MM.1S (cell line): Measurements from ENCODE around the gene TOR3A.

Source experiments
- DNase-seq: peaks from one replicate; pipeline ENCODE4 v3.0.0-alpha.2; 2015
- H2AFZ ChIP-seq: fragments of 300-600 bp; sonication (generic); 2 replicates; pipeline ENCODE4 v1.6.0; 2016; ENCODE audit warnings: antibody characterized with exemption, low read length
- H3F3A ChIP-seq: fragments of 300-600 bp; sonication (generic); 2 replicates; pipeline ENCODE4 v1.6.1; 2016; ENCODE audit warnings: mild to moderate bottlenecking, antibody characterized with exemption, low read length, moderate library complexity, mixed read lengths; ENCODE audit not compliant: insufficient read depth
- H3K27ac ChIP-seq: fragments of 300-600 bp; sonication (generic); 2 replicates; pipeline ENCODE4 v1.5.1; 2016; ENCODE audit warnings: mild to moderate bottlenecking, low read length
- H3K27me3 ChIP-seq: fragments of 300-600 bp; sonication (generic); replicated peaks from 2 replicates; pipeline ENCODE4 v1.6.0; 2016; ENCODE audit warnings: low read length; ENCODE audit not compliant: insufficient read depth
- H3K36me3 ChIP-seq: fragments of 300-600 bp; sonication (generic); replicated peaks from 2 replicates; pipeline ENCODE4 v1.6.1; 2016; ENCODE audit warnings: mild to moderate bottlenecking, low read length, mixed read lengths; ENCODE audit not compliant: insufficient read depth
- H3K4me1 ChIP-seq: fragments of 300-600 bp; sonication (generic); 2 replicates; pipeline ENCODE4 v1.6.1; 2016; ENCODE audit warnings: low read length, mixed read lengths
- H3K4me2 ChIP-seq: fragments of 300-600 bp; sonication (generic); 2 replicates; pipeline ENCODE4 v1.6.0; 2016; ENCODE audit warnings: low read depth, low read length
- H3K4me3 ChIP-seq: fragments of 300-600 bp; sonication (generic); 2 replicates; pipeline ENCODE4 v1.5.1; 2016; ENCODE audit warnings: low read length, mixed read lengths
- H3K79me2 ChIP-seq: fragments of 300-600 bp; sonication (generic); 2 replicates; pipeline ENCODE4 v1.6.1; 2016; ENCODE audit warnings: mixed run types, low read length, mixed read lengths
- H3K9ac ChIP-seq: fragments of 300-600 bp; sonication (generic); 2 replicates; pipeline ENCODE4 v1.6.1; 2016; ENCODE audit warnings: low read length, mixed read lengths
- H3K9me2 ChIP-seq: fragments of 300-600 bp; sonication (generic); replicated peaks from 2 replicates; pipeline ENCODE4 v1.6.1; 2016; ENCODE audit warnings: mild to moderate bottlenecking, low read length, mixed read lengths; ENCODE audit not compliant: insufficient read depth
- H3K9me3 ChIP-seq: fragments of 300-600 bp; sonication (generic); replicated peaks from 2 replicates; pipeline ENCODE4 v1.6.1; 2016; ENCODE audit warnings: mild to moderate bottlenecking, low read length, mixed read lengths; ENCODE audit not compliant: insufficient read depth
- H4K20me1 ChIP-seq: fragments of 300-600 bp; sonication (generic); 2 replicates; pipeline ENCODE4 v1.6.1; 2016; ENCODE audit warnings: mild to moderate bottlenecking, low read length, moderate library complexity, mixed read lengths; ENCODE audit not compliant: insufficient read depth
- EZH2 ChIP-seq: fragments of 300-600 bp; sonication (generic); optimal IDR thresholded peaks from 2 replicates; pipeline ENCODE3; 2017; ENCODE audit warnings: low read depth, mild to moderate bottlenecking, antibody characterized with exemption, low read length, mixed read lengths
- EZH2phosphoT487 ChIP-seq: fragments of 300-600 bp; sonication (generic); IDR thresholded peaks from 2 replicates; pipeline ENCODE4 v1.6.1; 2018; ENCODE audit warnings: antibody characterized with exemption, low read length
- TF ChIP-seq, protein P1 (sequence below): fragments of 300-600 bp; sonication (generic); IDR thresholded peaks from 2 replicates; pipeline ENCODE4 v1.5.1; 2016; ENCODE audit warnings: antibody characterized with exemption, low read length, mixed read lengths

TOR3A gene

DNA sequence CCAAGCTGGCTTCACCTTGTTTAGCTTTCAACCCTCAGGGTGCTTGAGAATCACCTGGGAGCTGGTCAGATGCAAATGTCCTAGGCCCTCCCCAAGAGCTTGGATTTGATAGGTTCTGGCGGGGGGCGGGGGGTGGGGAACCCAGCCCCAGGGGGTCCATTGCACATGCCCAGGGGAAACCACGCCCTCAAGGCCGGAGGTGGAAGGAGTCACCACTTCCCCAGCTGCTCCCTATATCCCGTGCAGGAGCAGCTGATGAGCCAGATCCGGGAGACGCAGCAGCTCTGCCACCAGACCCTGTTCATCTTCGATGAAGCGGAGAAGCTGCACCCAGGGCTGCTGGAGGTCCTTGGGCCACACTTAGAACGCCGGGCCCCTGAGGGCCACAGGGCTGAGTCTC is 5.8 kb downstream of the TOR3A start:
- Histone ChIP-seq H3K79me2 (peaks cover 98% of the 10 kb centered on the region), H4K20me1 (0 out of 2 replicates have a peak, but pooled peaks cover 5% of the 10 kb centered on the region), H3K9ac (no peak overlapping the region), H3F3A (peaks cover 32% of the 10 kb centered on the region), H3K9me3 (no peaks in the 10 kb centered on the region), H3K27ac (peak overlapping the region; percentile 5; the same call in 1 of the 2 replicates), H3K4me1 (peaks cover 55% of the 10 kb centered on the region), H3K27me3 (no peaks in the 10 kb centered on the region), H3K4me2 (no peak overlapping the region), H2AFZ (no peak overlapping the region), H3K4me3 (no peak overlapping the region), H3K9me2 (no peaks in the 10 kb centered on the region), H3K36me3 (peaks cover 54% of the 10 kb centered on the region)
- TF ChIP-seq EZH2: no peak
- TF ChIP-seq EZH2phosphoT487: no peak
- TF ChIP-seq, protein P1, sequence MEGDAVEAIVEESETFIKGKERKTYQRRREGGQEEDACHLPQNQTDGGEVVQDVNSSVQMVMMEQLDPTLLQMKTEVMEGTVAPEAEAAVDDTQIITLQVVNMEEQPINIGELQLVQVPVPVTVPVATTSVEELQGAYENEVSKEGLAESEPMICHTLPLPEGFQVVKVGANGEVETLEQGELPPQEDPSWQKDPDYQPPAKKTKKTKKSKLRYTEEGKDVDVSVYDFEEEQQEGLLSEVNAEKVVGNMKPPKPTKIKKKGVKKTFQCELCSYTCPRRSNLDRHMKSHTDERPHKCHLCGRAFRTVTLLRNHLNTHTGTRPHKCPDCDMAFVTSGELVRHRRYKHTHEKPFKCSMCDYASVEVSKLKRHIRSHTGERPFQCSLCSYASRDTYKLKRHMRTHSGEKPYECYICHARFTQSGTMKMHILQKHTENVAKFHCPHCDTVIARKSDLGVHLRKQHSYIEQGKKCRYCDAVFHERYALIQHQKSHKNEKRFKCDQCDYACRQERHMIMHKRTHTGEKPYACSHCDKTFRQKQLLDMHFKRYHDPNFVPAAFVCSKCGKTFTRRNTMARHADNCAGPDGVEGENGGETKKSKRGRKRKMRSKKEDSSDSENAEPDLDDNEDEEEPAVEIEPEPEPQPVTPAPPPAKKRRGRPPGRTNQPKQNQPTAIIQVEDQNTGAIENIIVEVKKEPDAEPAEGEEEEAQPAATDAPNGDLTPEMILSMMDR: no peak
- no peak for DNase-seq

DNA sequence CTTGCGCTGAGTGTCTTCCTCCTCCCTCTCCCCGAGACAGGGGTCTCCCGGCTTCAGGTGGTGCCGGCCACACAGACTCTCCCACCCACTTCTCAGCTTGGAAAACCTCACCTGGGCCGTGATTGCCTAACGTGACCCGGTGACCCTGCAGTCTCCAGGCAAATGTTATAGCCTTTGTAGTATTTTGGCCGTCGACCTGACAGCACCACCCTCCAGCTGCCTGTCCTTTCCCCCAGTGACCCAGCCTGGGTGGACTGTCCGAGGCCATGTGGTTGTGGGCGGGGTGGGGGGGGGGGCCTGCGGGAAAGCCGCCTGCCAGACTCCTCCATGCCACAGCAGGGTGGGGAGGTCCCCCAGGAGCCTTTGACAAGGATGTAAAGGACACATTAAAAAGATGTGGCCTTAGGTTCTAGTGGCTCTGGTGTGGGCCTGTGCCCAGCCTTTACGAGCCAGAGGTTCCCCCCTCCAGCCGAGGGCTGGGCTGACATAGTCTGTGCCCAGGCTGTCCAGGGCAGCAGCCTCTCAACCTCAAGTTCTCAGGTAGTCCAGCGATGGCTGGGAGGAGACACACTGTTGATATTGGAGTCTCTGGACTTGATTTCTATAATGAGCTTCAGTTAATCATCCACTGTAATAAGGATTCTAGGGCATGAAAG is 8.1 kb downstream of the TOR3A start:
- no peaks in the 10 kb centered on the region for H3K9me3 ChIP-seq
- H3K9me2 ChIP-seq: no peaks in the 10 kb centered on the region
- no peak for DNase-seq
- no peaks in the 10 kb centered on the region for H3K27me3 ChIP-seq
- no peak overlapping the region for H2AFZ ChIP-seq
- H3K79me2 ChIP-seq: peaks cover 98% of the 10 kb centered on the region
- no peak overlapping the region for H3K4me3 ChIP-seq
- no peak overlapping the region for H3K27ac ChIP-seq
- no peak overlapping the region for H3K9ac ChIP-seq
- H3F3A ChIP-seq: peaks cover 26% of the 10 kb centered on the region
- peaks cover 65% of the 10 kb centered on the region for H3K36me3 ChIP-seq
- no peak overlapping the region for H3K4me2 ChIP-seq
- peaks cover 42% of the 10 kb centered on the region for H3K4me1 ChIP-seq
- H4K20me1 ChIP-seq: peaks cover 11% of the 10 kb centered on the region; the same call in 1 of the 2 replicates
- TF ChIP-seq, protein P1: no peak

DNA sequence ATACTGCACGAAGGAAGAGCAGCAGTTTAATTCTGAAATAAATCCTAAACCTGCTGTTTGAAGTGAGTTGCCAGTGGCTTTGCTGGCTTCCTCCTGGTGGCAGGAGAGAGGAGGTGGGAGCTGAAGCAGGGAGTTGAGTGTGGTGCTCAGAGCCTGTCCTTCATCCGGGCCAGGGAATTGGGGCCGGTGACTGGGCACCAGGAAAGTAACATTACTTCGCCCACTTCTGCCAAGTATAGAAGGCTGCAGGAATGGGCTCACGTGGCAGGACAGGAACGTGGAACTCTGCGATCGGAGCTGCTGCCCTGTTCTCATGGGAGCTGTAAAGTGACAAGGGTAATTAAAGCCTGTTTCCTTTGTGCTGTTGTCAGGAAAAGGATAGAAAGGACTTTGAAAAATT is 8.7 kb downstream of the TOR3A start:
- no peak for TF ChIP-seq EZH2phosphoT487
- TF ChIP-seq, protein P1: no peak
- TF ChIP-seq EZH2: no peak
- no peak overlapping the region for H2AFZ ChIP-seq
- H3K4me3 ChIP-seq: no peak overlapping the region
- H3K9ac ChIP-seq: no peak overlapping the region
- no peak overlapping the region for H3K27ac ChIP-seq
- peaks cover 69% of the 10 kb centered on the region for H3K36me3 ChIP-seq
- peaks cover 39% of the 10 kb centered on the region for H3K4me1 ChIP-seq
- no peaks in the 10 kb centered on the region for H3K27me3 ChIP-seq
- H3F3A ChIP-seq: peaks cover 30% of the 10 kb centered on the region
- H3K9me2 ChIP-seq: no peaks in the 10 kb centered on the region
- H3K4me2 ChIP-seq: no peak overlapping the region
- no peaks in the 10 kb centered on the region for H3K9me3 ChIP-seq
- no peak for DNase-seq
- H4K20me1 ChIP-seq: peaks cover 11% of the 10 kb centered on the region; the same call in 1 of the 2 replicates
- peaks cover 96% of the 10 kb centered on the region for H3K79me2 ChIP-seq
